Measurements from ENCODE around the gene ADTRP. TPM values are rescaled to one million over a fixed set of nuclear protein-coding genes. Genes with fewer than 3 reads are reported as not detected.

ADTRP gene
- total and polyA plus RNA-seq, 2 donors = 7.0 to 7.7 TPM

GRCh38 chr6:11814819-11815218 is 36.2 kb upstream of the ADTRP start:
- H3K9me3 ChIP-seq (ENCODE audit: control insufficient read depth in 2 of 2, insufficient read depth in 1 of 2, low read length in 1 of 2) = no peaks in the 10 kb centered on the region
- H3K27ac ChIP-seq (ENCODE audit: low read depth in 1 of 2, low read length in 1 of 2) = peak overlapping the region; percentile 62 to 75
- no peaks in the 10 kb centered on the region for H3K36me3 ChIP-seq (ENCODE audit: control insufficient read depth in 2 of 2, insufficient read depth in 2 of 2, low read length in 1 of 2)
- no peaks in the 10 kb centered on the region for H3K4me1 ChIP-seq (ENCODE audit: control insufficient read depth in 2 of 2, insufficient read depth in 2 of 2, low read length in 2 of 2)
- H3K4me3 ChIP-seq (ENCODE audit: low read length in 2 of 2) = no peak overlapping the region
- H3K27me3 ChIP-seq (ENCODE audit: control insufficient read depth in 2 of 2, insufficient read depth in 1 of 2, low read length in 1 of 2) = no peaks in the 10 kb centered on the region
- DNase-seq (ENCODE audit: low read depth in 6 of 9, low spot score in 9 of 9) = peak in 1 of 9 donors; percentile 32
- 93% methylated on average over 4 of the region's 4 CpGs for WGBS

DNA sequence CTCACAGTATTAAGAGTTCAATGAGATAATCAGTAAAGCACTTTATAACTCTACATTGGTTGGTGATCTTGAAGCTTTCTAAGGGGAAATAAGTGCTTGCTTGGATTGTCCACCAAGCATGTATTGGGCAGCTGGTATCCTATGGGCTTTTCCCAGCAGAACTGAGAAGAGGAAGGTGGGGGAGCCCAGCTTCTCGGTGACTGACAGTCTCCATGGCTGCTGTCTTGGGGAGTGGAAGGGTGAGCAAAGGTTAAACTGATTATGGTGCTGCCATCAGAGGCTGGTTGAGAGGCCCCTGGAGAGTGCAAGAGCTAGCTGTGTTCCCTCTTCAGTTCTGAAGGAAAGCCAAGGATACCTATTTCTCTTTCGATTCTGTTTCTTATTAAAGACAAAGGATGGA is 35.5 kb upstream of the ADTRP start:
- Histone ChIP-seq H3K9me3 (ENCODE audit: control insufficient read depth in 2 of 2, insufficient read depth in 1 of 2, low read length in 1 of 2) (no peaks in the 10 kb centered on the region), H3K27ac (ENCODE audit: low read depth in 1 of 2, low read length in 1 of 2) (peak overlapping the region in 1 of 2 donors; percentile 7), H3K4me3 (ENCODE audit: low read length in 2 of 2) (no peak overlapping the region), H3K36me3 (ENCODE audit: control insufficient read depth in 2 of 2, insufficient read depth in 2 of 2, low read length in 1 of 2) (no peaks in the 10 kb centered on the region), H3K4me1 (ENCODE audit: control insufficient read depth in 2 of 2, insufficient read depth in 2 of 2, low read length in 2 of 2) (no peaks in the 10 kb centered on the region), H3K27me3 (ENCODE audit: control insufficient read depth in 2 of 2, insufficient read depth in 1 of 2, low read length in 1 of 2) (no peaks in the 10 kb centered on the region)
- WGBS = 96% methylated on average over 2 of the region's 2 CpGs
- DNase-seq (ENCODE audit: low read depth in 6 of 9, low spot score in 9 of 9) = no peak

GRCh38 chr6:11813606-11814005 is 35.0 kb upstream of the ADTRP start:
- Histone ChIP-seq H3K9me3 (ENCODE audit: control insufficient read depth in 2 of 2, insufficient read depth in 1 of 2, low read length in 1 of 2) (no peaks in the 10 kb centered on the region), H3K36me3 (ENCODE audit: control insufficient read depth in 2 of 2, insufficient read depth in 2 of 2, low read length in 1 of 2) (no peaks in the 10 kb centered on the region), H3K27ac (ENCODE audit: low read depth in 1 of 2, low read length in 1 of 2) (peak overlapping the region in 1 of 2 donors; percentile 26), H3K27me3 (ENCODE audit: control insufficient read depth in 2 of 2, insufficient read depth in 1 of 2, low read length in 1 of 2) (no peaks in the 10 kb centered on the region), H3K4me1 (ENCODE audit: control insufficient read depth in 2 of 2, insufficient read depth in 2 of 2, low read length in 2 of 2) (no peaks in the 10 kb centered on the region), H3K4me3 (ENCODE audit: low read length in 2 of 2) (no peak overlapping the region)
- no peak for DNase-seq (ENCODE audit: low read depth in 6 of 9, low spot score in 9 of 9)
- WGBS = 96% methylated on average over 4 of the region's 4 CpGs

GRCh38 chr6:11812951-11813350 is 34.3 kb upstream of the ADTRP start:
- no peaks in the 10 kb centered on the region for H3K36me3 ChIP-seq (ENCODE audit: control insufficient read depth in 2 of 2, insufficient read depth in 2 of 2, low read length in 1 of 2)
- H3K4me1 ChIP-seq (ENCODE audit: control insufficient read depth in 2 of 2, insufficient read depth in 2 of 2, low read length in 2 of 2) = no peaks in the 10 kb centered on the region
- no peaks in the 10 kb centered on the region for H3K9me3 ChIP-seq (ENCODE audit: control insufficient read depth in 2 of 2, insufficient read depth in 1 of 2, low read length in 1 of 2)
- no peak overlapping the region for H3K4me3 ChIP-seq (ENCODE audit: low read length in 2 of 2)
- no peaks in the 10 kb centered on the region for H3K27me3 ChIP-seq (ENCODE audit: control insufficient read depth in 2 of 2, insufficient read depth in 1 of 2, low read length in 1 of 2)
- 93% methylated on average over 2 of the region's 2 CpGs for WGBS
- no peak for DNase-seq (ENCODE audit: low read depth in 6 of 9, low spot score in 9 of 9)
- no peak overlapping the region for H3K27ac ChIP-seq (ENCODE audit: low read depth in 1 of 2, low read length in 1 of 2)

DNA sequence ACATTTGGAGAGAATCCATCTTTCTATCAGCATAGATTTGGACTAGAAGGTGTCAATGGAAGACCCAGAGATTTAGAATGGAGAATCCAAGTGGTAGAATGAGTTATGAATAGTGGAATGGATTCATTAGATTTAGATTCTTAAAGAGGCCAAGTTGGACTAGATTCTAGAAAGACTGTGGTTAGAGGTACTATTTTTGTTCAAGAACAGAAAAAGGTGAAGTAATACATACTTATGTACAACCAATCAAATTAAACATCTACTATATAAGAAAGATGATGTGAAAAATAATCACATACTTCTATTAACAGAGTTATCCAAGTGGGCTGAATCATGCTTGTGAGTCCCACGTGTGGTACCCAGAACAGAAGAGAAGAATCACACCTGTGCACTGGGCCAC is 33.8 kb upstream of the ADTRP start:
- Histone ChIP-seq H3K36me3 (ENCODE audit: control insufficient read depth in 2 of 2, insufficient read depth in 2 of 2, low read length in 1 of 2) (no peaks in the 10 kb centered on the region), H3K27ac (ENCODE audit: low read depth in 1 of 2, low read length in 1 of 2) (no peak overlapping the region), H3K27me3 (ENCODE audit: control insufficient read depth in 2 of 2, insufficient read depth in 1 of 2, low read length in 1 of 2) (no peaks in the 10 kb centered on the region), H3K9me3 (ENCODE audit: control insufficient read depth in 2 of 2, insufficient read depth in 1 of 2, low read length in 1 of 2) (no peaks in the 10 kb centered on the region), H3K4me3 (ENCODE audit: low read length in 2 of 2) (no peak overlapping the region), H3K4me1 (ENCODE audit: control insufficient read depth in 2 of 2, insufficient read depth in 2 of 2, low read length in 2 of 2) (no peaks in the 10 kb centered on the region)
- WGBS = 84% methylated on average over 1 of the region's 1 CpG
- no peak for DNase-seq (ENCODE audit: low read depth in 6 of 9, low spot score in 9 of 9)

GRCh38 chr6:11811644-11812264 is 33.2 kb upstream of the ADTRP start:
- no peak overlapping the region for H3K4me3 ChIP-seq (ENCODE audit: low read length in 2 of 2)
- no peaks in the 10 kb centered on the region for H3K9me3 ChIP-seq (ENCODE audit: control insufficient read depth in 2 of 2, insufficient read depth in 1 of 2, low read length in 1 of 2)
- no peaks in the 10 kb centered on the region for H3K36me3 ChIP-seq (ENCODE audit: control insufficient read depth in 2 of 2, insufficient read depth in 2 of 2, low read length in 1 of 2)
- no peak overlapping the region for H3K27ac ChIP-seq (ENCODE audit: low read depth in 1 of 2, low read length in 1 of 2)
- H3K27me3 ChIP-seq (ENCODE audit: control insufficient read depth in 2 of 2, insufficient read depth in 1 of 2, low read length in 1 of 2) = no peaks in the 10 kb centered on the region
- DNase-seq (ENCODE audit: low read depth in 6 of 9, low spot score in 9 of 9) = no peak
- WGBS = 94% methylated on average over 3 of the region's 3 CpGs
- peaks cover 0 to 6% of the 10 kb centered on the region in 2 donors for H3K4me1 ChIP-seq (ENCODE audit: control insufficient read depth in 2 of 2, insufficient read depth in 2 of 2, low read length in 2 of 2)

DNA sequence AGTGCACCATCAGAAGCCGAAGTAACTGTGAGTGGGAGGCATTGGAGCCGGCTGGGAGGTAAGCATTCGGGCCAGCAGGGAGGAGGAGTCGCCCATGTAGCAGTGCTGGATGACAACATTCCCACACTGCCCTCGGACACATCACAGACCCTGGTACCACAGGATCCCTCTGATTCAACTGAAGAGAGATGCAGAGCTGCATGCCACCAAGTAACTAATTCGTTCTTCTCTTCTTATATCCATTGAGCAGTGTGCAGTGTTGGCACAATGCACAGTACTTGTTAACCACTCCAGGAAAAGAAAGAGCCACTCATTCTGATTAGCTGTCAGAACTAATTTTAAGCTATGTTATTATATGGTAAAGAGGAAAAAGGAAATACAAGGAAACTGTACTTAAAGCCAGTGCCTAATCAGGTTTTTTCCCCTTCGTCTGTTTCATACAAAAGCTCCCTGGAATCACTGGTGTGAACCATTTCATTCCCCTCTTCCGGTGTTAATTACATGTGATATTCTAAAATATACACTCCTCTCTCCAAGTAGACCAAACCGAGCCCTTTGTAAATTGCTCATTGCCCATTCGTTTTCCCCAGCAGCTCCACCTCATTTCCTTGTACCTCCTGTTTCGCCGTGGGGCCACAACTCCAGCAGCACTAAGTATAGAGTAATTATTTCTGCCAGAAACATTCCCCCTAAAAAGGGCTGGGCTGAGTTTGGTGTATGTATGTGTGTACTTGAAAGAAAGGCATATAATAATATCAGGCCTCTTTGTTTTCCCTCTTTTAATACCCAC is 32.4 kb upstream of the ADTRP start:
- Histone ChIP-seq H3K4me1 (ENCODE audit: control insufficient read depth in 2 of 2, insufficient read depth in 2 of 2, low read length in 2 of 2) (peaks cover 0 to 12% of the 10 kb centered on the region in 2 donors), H3K27ac (ENCODE audit: low read depth in 1 of 2, low read length in 1 of 2) (no peak overlapping the region), H3K4me3 (ENCODE audit: low read length in 2 of 2) (no peak overlapping the region), H3K36me3 (ENCODE audit: control insufficient read depth in 2 of 2, insufficient read depth in 2 of 2, low read length in 1 of 2) (no peaks in the 10 kb centered on the region), H3K27me3 (ENCODE audit: control insufficient read depth in 2 of 2, insufficient read depth in 1 of 2, low read length in 1 of 2) (no peaks in the 10 kb centered on the region), H3K9me3 (ENCODE audit: control insufficient read depth in 2 of 2, insufficient read depth in 1 of 2, low read length in 1 of 2) (no peaks in the 10 kb centered on the region)
- 90% methylated on average over 12 of the region's 12 CpGs for WGBS
- DNase-seq (ENCODE audit: low read depth in 6 of 9, low spot score in 9 of 9) = no peak

- peaks cover 0 to 22% of the 10 kb centered on the region in 2 donors for H3K4me1 ChIP-seq (ENCODE audit: control insufficient read depth in 2 of 2, insufficient read depth in 2 of 2, low read length in 2 of 2)
- H3K9me3 ChIP-seq (ENCODE audit: control insufficient read depth in 2 of 2, insufficient read depth in 1 of 2, low read length in 1 of 2) = no peaks in the 10 kb centered on the region
- H3K4me3 ChIP-seq (ENCODE audit: low read length in 2 of 2) = no peak overlapping the region
- H3K27ac ChIP-seq (ENCODE audit: low read depth in 1 of 2, low read length in 1 of 2) = no peak overlapping the region
- no peaks in the 10 kb centered on the region for H3K27me3 ChIP-seq (ENCODE audit: control insufficient read depth in 2 of 2, insufficient read depth in 1 of 2, low read length in 1 of 2)
- DNase-seq (ENCODE audit: low read depth in 6 of 9, low spot score in 9 of 9) = no peak
- H3K36me3 ChIP-seq (ENCODE audit: control insufficient read depth in 2 of 2, insufficient read depth in 2 of 2, low read length in 1 of 2) = no peaks in the 10 kb centered on the region
- WGBS = 88% methylated on average over 1 of the region's 1 CpG
Observed at GRCh38 chr6:11810039-11810541, 31.5 kb upstream of the ADTRP start.

- H3K36me3 ChIP-seq (ENCODE audit: control insufficient read depth in 2 of 2, insufficient read depth in 2 of 2, low read length in 1 of 2) = no peaks in the 10 kb centered on the region
- no peaks in the 10 kb centered on the region for H3K9me3 ChIP-seq (ENCODE audit: control insufficient read depth in 2 of 2, insufficient read depth in 1 of 2, low read length in 1 of 2)
- no peak for DNase-seq (ENCODE audit: low read depth in 6 of 9, low spot score in 9 of 9)
- no peaks in the 10 kb centered on the region for H3K27me3 ChIP-seq (ENCODE audit: control insufficient read depth in 2 of 2, insufficient read depth in 1 of 2, low read length in 1 of 2)
- 98% methylated on average over 8 of the region's 8 CpGs for WGBS
- H3K27ac ChIP-seq (ENCODE audit: low read depth in 1 of 2, low read length in 1 of 2) = no peak overlapping the region
- H3K4me3 ChIP-seq (ENCODE audit: low read length in 2 of 2) = no peak overlapping the region
- H3K4me1 ChIP-seq (ENCODE audit: control insufficient read depth in 2 of 2, insufficient read depth in 2 of 2, low read length in 2 of 2) = peaks cover 0 to 23% of the 10 kb centered on the region in 2 donors
Observed at GRCh38 chr6:11808054-11808453, 29.5 kb upstream of the ADTRP start.
